Hepatocyte (in vitro differentiated cells): ENCODE measurements around the gene RBM15B.

Experiments used
- CTCF ChIP-seq: fragments of 200-600 bp; sonication (generic); IDR thresholded peaks from 2 replicates; pipeline ENCODE4 v1.5.1; 2016; ENCODE audit warnings: antibody characterized with exemption, mild to moderate bottlenecking; ENCODE audit not compliant: poor library complexity
- EZH2 ChIP-seq: fragments of 200-600 bp; sonication (generic); IDR thresholded peaks from 2 replicates; pipeline ENCODE4 v1.6.1; 2016; ENCODE audit warnings: antibody characterized with exemption, mild to moderate bottlenecking, borderline replicate concordance
- EZH2phosphoT487 ChIP-seq: fragments of 200-600 bp; sonication (generic); IDR thresholded peaks from one replicate; pipeline ENCODE4 v1.6.1; 2018; ENCODE audit warnings: antibody characterized with exemption, mild to moderate bottlenecking, low read depth, moderate library complexity; ENCODE audit not compliant: unreplicated experiment, severe bottlenecking

GRCh38 chr3:51400166-51400565 is 9.1 kb downstream of the RBM15B start:
- TF ChIP-seq CTCF: no peak
- TF ChIP-seq EZH2phosphoT487: no peak
- TF ChIP-seq EZH2: no peak
